Body of pancreas (tissue), 4 donors: ENCODE results near the gene COX7A2L. TPM values are rescaled to one million over a fixed set of nuclear protein-coding genes. Genes with fewer than 3 reads are reported as not detected.

ENCODE experiments used
- ATAC-seq: fragments of 150-250 bp; one replicate; pipeline ENCODE4 v1.9.1; 2016
- DNase-seq, 4 donors: peaks; one replicate each; pipeline ENCODE4 v3.0.0-alpha.2; 2019
- H3K27ac ChIP-seq, 4 donors: fragments of 200-600 bp; sonication (generic); 1 replicate in 3 of 4; 2 replicates in 1 of 4; pipeline versions ENCODE4 v1.5.1 to v1.6.1; 2016 to 2019; ENCODE audit warnings: mild to moderate bottlenecking in 1 of 4, mixed read lengths in 1 of 4, moderate library complexity in 1 of 4
- H3K27me3 ChIP-seq, 2 donors: fragments of 200-600 bp; sonication (generic); one replicate each; pipeline ENCODE4 v1.6.0; 2016; ENCODE audit warnings: mild to moderate bottlenecking in 1 of 2
- H3K36me3 ChIP-seq, 2 donors: fragments of 200-600 bp; sonication (generic); replicated peaks in 1 of 2; 2 replicates each; pipeline ENCODE4 v1.5.1; 2016; ENCODE audit warnings: low read depth in 2 of 2; ENCODE audit not compliant: insufficient read depth in 1 of 2
- H3K4me1 ChIP-seq: fragments of 200-600 bp; sonication (generic); one replicate; pipeline ENCODE4 v1.6.0; 2016
- H3K4me3 ChIP-seq, 2 donors: fragments of 200-600 bp; sonication (generic); 1 replicate in 1 of 2; 2 replicates in 1 of 2; pipeline ENCODE4 v1.5.1; 2016 to 2019
- H3K9me3 ChIP-seq, 3 donors: fragments of 200-600 bp; sonication (generic); 1 replicate in 2 of 3; 2 replicates in 1 of 3; pipeline ENCODE4 v1.5.1; 2016
- CTCF ChIP-seq, 7 experiments: fragments of 450-650 bp in 4 of 7; fragments of 200-600 bp in 3 of 7; sonication (generic) in 3 of 7; IDR thresholded peaks; one replicate each; pipeline ENCODE4 v1.5.1; 2016 to 2019; ENCODE audit warnings: antibody characterized with exemption in 7 of 7
- POLR2A ChIP-seq, 3 donors: fragments of 450-650 bp; IDR thresholded peaks; one replicate each; pipeline ENCODE4 v1.6.1; 2016; ENCODE audit warnings: antibody characterized with exemption in 3 of 3, mild to moderate bottlenecking in 2 of 3
- WGBS, 2 donors: methylation state at CpG; one replicate each; pipeline ENCODE4 v1.1.5; 2017; 5-methylcytosine and 5-hydroxymethylcytosine counted together
- intact Hi-C: fragments of 100-400 bp; cut with DNase I; formaldehyde crosslinking; loops from one replicate; pipeline ENCODE4 v1.15.1; 2023
- total RNA-seq, 2 donors: library from RNA; depleted of rRNA; stranded (reverse); fragments of >200 nt; gene quantifications; one replicate each; pipeline ENCODE4 v1.1.0, GENCODE V29; 2016

Gene COX7A2L
- total RNA-seq, 2 donors from 2014 or later, result 41.9 to 58.1 TPM

DNA sequence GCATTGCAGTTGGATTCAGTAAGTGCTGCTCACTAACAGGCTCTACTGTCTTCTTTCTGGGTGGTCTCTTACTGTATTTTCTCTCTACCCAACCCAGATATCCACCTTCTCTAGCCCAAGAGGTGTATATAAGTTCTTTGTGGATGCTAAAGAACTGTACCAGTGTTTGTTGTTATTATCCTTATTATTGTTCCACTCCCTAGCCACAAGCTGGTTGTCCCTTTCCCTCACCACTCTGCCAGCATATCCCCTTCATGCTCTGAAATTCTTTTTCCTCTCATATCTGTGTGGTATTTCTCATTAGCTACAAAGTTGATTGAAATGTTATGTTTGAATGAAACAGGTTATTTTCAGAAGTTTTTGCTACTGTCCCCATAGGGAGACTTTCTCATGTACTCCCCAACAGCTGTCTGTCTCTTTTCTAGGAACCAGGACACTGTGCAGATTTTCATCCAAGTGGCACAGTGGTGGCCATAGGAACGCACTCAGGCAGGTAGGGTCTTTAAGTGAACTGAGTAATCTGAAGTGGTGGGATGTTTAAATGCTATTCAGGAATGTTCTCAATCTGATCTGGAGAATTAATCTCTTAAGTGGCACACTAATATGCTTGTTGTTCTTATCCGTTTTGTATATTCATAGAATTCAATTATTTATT, 56.8 kb downstream of the COX7A2L start:
- Histone ChIP-seq H3K36me3 (peaks cover 0 to 5% of the 10 kb centered on the region in 2 donors), H3K27me3 (no peaks in the 10 kb centered on the region), H3K9me3 (no peaks in the 10 kb centered on the region), H3K4me3 (no peak overlapping the region), H3K4me1 (no peaks in the 10 kb centered on the region), H3K27ac (no peak overlapping the region)
- DNase-seq, result no peak
- 86 to 91% methylated on average over 2 of the region's 2 CpGs for WGBS, 2 donors
- no peak for ATAC-seq
- intact Hi-C loops, result no loop called here
- no peak for TF ChIP-seq CTCF (IDR thresholded peaks at IDR 0.05)
- TF ChIP-seq POLR2A (IDR thresholded peaks at IDR 0.05), result no peak

DNA sequence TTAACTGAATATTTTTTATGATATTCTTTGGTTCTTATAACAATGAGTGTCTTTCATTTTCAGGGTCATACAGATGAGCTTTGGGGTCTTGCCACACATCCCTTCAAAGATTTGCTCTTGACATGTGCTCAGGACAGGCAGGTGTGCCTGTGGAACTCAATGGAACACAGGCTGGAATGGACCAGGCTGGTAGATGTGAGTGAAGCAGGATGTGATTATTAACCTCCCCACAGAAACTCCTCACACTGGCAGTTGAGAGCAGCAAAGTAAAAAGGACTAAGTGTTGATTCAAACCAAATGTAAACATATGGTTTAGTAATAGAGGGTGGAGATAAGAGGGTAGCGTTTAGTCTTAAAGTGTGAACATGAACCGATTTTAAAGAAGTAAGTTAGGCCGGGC, 57.8 kb downstream of the COX7A2L start:
- no peak for DNase-seq
- ATAC-seq, result no peak
- WGBS, 2 donors, result 68 to 69% methylated on average over 3 of the region's 3 CpGs
- H3K36me3 ChIP-seq, result peaks cover 0 to 5% of the 10 kb centered on the region in 2 donors
- H3K4me1 ChIP-seq, result no peaks in the 10 kb centered on the region
- TF ChIP-seq POLR2A (IDR thresholded peaks at IDR 0.05), result no peak
- no peak for TF ChIP-seq CTCF (IDR thresholded peaks at IDR 0.05)
- no peaks in the 10 kb centered on the region for H3K9me3 ChIP-seq
- H3K27ac ChIP-seq, result no peak overlapping the region
- intact Hi-C loops, result no loop called here
- no peaks in the 10 kb centered on the region for H3K27me3 ChIP-seq
- no peak overlapping the region for H3K4me3 ChIP-seq

DNA sequence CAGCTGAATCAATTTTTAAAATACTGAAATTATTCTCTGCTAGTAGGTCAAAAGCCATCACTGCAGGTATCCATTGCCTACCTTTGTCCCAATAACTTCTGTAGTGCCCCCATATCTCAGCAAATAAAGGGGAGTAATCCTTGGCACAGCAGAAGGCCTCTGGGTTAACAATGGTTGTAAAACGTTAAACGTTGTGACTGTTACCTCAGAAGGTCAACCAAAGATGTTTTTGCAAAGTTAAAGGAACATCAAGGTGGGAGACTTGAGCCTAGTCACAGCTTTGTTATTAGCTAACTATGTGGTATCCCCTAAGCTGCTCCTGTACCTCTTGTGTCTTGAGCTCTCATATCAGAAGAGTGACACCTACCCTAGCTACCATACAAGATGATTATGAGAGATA, 60.5 kb downstream of the COX7A2L start:
- Histone ChIP-seq H3K4me1 (no peaks in the 10 kb centered on the region), H3K27ac (no peak overlapping the region), H3K4me3 (no peak overlapping the region), H3K27me3 (no peaks in the 10 kb centered on the region), H3K36me3 (peaks cover 0 to 10% of the 10 kb centered on the region in 2 donors), H3K9me3 (no peaks in the 10 kb centered on the region)
- intact Hi-C loops, result no loop called here
- ATAC-seq, result no peak
- 35 to 40% methylated on average over 2 of the region's 2 CpGs for WGBS, 2 donors
- DNase-seq, result no peak
- TF ChIP-seq POLR2A (IDR thresholded peaks at IDR 0.05), result no peak
- no peak for TF ChIP-seq CTCF (IDR thresholded peaks at IDR 0.05)

Other genes with a start within 250 kb of the COX7A2L start
- gene EML4, start 191.9 kb downstream of the COX7A2L start, total RNA-seq, result 10 to 100 TPM; 37.4 to 39.9 TPM
- gene KCNG3, start 132.8 kb upstream of the COX7A2L start, total RNA-seq, result 1 to 10 TPM; 1.8 to 6.9 TPM
- 10 to 100 TPM; 23.1 to 31.1 TPM for gene MTA3, start 207.4 kb upstream of the COX7A2L start, total RNA-seq